ENCODE results near the gene CDH23. TPM values are rescaled to one million over a fixed set of nuclear protein-coding genes. Genes with fewer than 3 reads are reported as not detected.

Gene CDH23
- polyA plus RNA-seq, 3 donors, result 0.83 to 1.3 (median 0.96) TPM

DNA sequence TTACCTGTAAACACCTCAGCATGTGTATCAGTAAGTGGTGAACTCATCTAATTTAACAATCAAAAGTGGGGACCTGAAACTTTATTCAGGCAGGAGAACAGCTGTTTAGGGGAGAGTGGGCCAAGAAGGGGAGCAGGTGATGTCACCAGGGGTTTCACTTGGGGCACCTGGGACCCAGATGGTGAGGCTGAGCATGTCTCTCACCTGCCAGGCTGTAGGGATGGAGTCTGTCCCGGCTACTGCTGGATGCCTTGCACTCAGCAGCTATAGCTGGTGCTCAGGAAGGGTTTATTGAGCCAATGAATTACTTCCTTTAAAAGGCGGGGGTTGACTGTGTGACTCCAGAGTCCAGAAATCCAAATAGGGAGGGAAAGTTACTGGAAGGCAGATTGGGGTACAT is 23.0 kb downstream of the CDH23 start:
- DNase-seq, result no peak

DNA sequence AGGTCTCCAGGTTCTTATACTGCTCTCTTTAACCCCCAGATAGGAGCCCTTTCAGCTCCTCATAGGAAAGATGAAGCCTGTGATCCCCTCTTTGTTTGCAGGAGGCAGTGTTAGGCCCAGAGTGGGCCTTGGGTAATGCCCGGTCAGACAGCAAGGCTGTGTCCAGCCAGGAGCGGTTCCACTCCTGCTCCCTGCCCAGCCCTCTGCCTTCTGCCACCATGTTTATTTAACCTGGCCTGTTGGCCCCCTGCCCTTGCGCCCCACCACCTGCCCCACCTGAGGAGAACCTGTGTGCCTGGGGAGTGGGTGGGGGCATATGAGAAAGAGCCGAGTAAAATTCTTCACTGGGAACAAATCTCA is 24.3 kb downstream of the CDH23 start:
- DNase-seq, result no peak

DNA sequence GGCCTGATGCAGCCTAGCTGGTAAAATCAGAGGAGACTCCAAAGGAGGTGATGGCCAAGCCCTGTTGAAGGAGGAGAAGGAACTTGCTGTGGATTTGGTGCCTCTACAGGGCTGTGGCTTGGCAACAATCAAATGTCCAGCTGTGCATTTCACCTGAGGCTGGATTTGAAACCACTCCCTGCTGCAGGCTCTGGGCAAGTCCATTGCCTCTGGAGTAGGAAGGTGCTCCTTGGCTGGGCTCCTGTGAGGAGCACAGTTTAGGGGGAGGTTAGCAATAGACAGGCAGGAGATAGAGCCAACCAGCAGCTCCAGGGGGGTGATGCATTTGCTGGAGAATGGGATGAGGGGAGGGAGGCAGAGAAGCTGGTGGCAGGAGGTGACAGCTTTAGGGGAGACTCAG is 26.5 kb downstream of the CDH23 start:
- DNase-seq, result no peak

DNA sequence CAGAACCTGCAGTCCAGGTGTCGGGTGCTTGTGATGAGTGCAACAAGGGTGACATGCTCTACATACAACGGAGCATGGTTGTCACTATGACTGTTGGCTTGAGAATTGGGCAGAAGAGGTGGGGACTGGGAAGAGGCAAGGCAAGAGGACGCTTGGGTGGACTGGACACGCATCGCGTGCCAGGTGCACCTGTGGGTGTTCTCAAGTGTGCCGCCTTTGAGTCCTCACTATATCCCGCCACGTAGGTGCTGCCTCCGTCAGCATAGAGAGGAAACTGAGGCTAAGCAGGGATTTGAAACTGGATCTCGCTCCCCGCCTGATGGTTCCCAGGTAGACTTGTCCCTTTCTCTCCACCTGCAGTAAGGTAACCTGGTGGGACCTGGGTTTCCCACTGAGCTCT is 27.2 kb downstream of the CDH23 start:
- no peak for DNase-seq

DNA sequence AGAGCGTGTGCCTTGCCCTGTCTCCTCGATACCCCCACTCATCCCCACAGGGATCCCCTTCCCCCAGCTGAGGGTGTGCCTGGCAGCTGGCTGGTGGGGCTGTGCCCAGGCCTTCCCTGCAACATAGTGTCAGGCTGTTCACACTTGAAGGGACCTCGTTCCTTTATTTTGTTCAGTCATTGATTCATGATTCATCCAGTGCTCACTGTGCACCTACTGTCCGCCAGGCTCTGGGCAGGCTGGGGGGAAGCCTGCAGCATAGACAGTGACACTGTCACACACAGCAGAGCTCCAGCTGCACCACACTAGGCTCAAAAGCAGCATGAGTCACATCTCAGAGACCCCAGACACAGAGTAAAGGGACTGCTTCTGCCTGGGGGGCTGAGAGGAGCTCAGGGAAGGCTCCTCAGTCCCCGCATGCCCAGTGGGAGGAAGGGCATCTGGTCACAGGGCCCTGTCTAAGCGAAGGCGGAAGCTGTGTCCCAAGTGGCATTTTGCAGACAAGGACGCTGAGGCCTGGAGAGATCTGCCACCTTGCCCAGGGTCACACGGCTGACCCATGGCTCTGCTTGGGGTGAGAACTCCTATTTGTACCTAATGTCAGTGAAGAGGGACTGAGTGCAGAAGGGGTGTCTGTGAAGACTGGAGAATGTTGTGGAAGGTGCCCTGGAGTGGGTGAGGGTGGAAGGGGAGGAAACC is 27.9 kb downstream of the CDH23 start:
- DNase-seq, result no peak

DNA sequence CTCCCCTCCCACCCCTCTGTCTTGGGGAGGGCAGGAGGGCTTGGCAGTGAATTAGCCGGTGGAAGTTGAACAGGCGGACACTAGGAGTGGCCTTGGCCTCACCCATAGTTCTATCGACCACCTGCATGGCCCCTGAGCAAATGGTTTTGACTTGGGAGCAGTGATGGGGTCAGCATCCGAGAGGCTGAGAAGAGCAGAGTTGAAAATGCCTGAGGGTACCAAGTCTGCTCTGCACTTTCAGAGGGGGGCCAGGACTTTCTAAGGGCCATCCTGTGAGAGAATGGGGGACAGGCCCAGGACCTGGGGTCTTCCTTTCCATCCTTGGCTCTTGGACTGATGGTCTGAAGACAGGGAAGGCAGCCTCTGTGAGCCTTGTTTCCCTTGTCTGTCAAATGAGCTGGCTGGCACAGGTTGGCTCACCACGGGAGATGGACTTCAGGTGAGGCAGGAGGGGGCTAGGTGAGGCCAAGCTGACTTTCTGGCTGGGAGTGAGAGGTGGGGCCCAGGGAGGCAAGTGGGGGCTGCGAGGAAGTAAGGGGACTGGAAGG is 29.4 kb downstream of the CDH23 start:
- DNase-seq, result no peak

DNA sequence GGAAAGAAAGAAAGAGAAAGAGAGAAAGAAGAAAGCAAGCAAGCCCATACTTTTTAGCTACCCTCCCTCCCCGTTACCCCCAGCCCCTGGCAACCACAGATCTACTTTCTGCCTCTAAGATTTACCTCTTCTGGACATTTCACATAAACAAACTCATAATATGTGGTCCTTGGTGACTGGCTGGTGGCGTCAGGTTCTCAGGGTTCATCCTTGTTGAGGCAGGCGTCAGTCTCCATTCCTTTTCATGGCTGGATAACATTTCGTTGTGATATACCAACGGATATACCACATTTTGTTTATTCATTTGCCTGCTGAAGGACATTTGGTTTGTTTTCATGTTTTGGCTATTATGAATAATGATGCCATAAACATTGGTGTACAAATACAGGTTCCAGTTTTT is 30.5 kb downstream of the CDH23 start:
- no peak for DNase-seq

DNA sequence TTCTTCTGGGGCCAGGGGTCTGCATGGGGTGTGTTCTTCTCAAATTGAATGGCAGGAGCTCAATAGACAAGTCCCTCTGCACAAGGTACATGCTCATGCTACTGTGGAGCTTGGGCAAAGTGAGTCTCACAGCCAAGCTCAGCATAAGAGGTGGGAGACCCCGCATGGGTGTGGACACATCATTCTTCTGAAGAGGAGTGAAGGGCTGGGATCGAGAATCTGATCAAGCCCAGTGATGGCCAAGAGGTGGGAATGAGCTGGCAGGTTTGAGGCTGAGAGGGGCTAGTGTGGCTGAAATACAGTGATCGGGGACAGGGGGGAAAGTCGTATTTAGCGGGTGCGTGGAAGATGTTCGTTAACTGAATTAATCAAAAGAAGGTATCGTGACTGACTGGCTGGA is 32.6 kb downstream of the CDH23 start:
- DNase-seq, result no peak

DNA sequence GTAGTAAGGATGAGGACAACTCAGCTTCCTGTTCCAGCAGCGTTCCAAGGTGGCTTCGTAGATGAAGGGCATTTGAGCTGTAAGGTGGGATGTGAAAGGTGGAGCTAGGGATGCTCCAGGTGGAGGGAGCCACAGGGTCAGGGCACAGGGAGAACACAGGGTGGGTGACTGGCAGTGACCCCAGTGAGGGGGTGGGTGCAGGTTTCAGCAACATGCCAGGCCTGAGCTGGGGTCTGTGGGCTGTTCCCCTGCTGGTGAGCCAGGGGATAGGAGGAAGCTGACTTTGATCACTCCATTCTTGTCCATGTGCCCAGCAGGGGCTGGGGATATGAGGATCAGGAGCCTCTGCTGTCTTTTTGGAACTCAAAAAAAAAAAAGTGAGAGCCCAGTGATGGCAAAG is 33.2 kb downstream of the CDH23 start:
- no peak for DNase-seq

DNA sequence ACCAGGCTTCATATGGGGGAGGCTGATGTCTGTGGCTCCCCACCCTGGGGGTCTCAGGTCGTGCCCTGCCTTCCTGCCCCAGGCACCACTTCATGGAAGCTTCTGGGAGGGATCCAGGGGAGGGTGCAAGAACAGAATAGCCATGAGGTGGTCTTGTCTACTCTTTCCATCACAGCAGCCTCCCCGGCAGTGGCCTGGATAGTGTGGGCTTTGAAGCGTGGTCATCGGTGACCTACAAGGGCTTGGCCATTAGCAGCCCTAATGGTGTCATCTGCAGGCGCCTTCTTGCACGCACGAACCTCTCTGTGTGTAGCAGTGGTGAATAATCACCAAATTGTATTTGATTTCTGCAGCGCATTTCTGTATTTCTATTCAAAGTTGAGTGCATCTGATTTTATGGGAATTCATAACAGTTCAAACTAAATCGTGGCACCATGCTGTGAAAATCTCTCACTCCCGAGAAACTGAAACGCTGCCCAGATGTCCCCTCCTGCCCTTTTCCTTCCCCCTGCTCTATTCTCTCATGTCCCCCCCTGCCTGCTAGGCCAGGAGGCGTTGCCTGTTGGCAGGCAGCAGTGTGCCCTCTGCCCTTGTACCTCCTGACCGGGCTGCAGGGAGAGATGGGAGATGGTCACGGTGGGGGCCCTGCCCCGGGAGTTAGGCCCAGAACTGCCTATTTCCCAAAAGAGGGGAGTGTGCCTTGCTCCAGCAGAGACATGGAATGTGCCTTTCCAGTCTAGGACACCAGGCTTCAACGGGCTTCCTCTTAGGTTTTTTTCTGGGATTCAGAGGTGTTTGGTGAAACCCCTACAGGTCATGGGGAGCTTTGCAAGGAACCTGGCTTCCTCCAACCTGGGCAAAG is 34.8 kb downstream of the CDH23 start:
- peak; percentile 15 for DNase-seq

DNA sequence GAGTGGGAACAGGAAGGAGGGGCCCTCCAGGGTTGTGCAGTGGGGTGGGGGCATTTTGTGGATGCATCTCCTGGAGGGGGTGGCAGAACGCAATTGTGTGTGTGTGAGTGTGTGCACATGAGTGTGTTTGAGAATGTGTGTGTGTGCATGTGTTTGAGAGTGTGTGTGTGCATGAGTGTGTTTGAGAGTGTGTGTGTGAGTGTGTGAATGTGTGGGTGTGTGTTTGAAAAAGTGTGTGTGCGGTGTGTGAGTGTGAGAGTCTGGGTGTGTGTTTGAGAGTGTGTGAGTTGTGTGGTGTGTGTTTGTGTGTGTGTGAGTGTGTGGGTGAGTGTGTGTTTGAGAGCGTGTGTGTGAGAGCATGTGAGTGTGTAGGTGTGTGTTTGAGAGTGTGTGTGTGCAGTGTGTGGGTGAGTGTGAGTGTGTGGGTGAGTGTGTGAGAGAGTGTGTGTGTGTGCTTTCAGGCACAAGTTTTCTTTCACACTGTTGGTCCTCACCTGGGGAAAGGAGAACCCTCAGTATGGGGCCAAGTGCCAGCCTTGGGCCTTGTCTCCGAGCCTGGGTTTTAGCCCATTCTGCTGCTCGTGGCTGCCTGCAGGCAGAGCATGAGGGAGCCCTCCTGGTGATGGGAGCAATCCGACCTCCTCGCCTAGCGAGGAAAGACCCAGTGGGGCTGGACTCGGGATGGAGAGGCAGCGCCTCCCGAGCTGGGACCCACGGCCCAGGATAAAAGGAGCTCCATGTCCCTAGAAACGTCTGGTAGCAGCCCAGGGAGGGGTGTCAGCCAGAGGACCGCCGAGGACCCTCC is 35.6 kb downstream of the CDH23 start:
- no peak for DNase-seq

DNA sequence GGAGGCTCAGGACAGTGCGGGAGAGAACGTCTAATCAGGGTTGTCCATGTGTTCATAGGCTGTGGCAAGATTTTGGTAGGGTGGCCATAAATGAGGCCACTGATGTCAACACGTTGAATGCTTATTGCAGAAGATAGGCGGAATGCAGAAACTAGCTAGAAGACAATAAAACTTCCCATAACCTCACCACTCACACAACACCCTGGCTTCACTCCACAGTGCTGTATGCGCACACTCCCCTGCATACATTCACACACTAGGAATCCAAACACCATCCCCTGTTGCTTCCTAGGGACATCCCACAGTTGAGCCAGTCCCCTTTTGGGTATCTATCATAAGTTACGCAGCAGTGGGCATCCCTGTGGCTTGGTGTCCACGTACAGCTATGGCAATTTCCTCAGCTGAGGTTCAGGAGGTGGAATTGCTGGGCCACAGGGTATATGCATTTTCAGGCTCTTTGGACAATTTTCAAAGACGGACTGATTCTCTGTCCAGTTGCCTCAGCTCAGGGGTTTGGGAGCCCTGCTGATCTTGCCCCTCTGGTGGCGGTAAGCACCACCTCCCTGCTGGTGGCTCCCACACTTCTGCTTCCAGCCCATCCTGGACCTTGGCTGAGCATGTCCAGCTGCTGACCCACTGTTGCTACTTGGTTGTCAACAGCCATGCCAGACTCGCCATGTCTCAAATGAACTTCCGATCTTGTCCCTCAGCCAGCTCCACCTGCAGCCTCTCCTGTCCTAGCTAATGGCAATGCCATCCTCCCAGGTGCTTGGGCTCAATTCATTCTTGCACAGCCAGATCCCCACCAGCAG is 36.4 kb downstream of the CDH23 start:
- no peak for DNase-seq

DNA sequence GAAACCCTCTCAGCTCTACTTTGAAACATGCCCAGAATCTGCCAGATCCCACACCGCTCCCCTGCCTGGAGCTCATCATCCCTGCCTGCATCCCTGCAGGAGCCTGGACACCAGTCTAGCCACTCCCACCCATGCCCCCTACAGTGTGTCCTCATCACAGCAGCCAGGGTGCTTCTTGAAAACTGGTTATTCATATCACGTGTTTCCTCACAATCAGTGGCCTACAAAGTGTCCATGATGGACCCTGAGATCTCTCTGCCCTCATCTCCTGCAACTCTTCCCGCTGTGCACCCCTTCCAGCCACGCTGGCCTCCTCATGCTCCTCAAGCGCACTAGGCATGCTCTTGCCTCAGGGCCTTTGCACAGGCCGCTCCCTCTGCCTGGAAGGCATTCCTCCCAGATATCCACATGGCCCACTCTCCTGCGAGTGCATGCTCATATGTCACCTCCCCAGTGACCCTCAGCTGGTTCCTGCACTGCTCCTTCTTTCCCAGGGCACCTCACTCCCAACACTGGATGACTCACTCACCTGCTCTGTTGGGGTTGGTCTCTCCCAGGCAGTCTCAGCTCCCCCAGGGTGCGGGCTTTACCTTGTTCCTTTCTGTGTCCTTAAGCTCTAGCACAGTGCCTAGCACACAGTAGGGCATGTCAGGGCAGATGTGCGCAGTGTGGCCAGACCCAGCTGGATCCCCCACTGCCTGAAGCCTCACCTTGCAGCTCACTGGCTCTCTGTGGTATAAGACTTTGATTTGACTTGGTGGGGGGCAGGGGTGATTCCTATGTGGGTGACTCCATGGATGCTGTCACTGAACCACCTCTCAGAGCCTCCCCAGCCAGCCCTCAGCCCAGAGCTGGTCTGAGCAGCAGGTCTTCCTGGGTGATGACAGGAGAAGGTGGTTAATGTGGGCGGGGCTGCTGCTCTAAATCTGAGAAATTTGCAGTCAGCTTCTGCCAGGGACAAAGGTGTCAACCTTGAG is 37.3 kb downstream of the CDH23 start:
- DNase-seq, result no peak

DNA sequence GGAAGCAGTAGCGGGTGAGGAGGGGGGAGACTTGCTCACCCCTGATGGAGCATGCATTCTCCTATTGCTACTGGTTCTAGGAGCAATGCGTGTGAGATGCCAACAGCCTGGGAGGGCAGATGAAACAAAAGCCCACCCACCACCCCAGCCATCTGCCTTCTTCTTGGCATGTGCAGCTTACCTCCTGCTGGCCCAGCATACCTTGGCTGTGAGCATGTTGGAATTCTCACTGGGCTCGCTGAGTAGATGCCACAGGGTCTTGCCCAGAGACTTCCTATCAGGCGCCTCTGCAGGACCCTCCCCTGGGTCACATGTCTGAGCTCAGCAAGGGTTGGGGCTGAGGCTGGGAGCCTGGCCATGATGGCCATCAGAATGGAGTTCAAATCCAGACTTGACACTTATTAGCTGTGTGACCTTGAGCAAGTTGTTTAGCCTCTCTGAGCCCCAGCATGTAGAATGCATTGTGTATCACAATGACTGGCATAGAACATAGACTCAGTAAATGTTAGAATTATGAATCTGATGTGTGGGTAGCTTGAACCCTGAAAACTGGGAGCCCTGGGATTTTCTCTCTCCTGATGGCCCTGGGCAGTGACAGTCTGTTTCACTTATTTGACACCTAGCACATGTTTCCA is 38.2 kb downstream of the CDH23 start:
- no peak for DNase-seq

DNA sequence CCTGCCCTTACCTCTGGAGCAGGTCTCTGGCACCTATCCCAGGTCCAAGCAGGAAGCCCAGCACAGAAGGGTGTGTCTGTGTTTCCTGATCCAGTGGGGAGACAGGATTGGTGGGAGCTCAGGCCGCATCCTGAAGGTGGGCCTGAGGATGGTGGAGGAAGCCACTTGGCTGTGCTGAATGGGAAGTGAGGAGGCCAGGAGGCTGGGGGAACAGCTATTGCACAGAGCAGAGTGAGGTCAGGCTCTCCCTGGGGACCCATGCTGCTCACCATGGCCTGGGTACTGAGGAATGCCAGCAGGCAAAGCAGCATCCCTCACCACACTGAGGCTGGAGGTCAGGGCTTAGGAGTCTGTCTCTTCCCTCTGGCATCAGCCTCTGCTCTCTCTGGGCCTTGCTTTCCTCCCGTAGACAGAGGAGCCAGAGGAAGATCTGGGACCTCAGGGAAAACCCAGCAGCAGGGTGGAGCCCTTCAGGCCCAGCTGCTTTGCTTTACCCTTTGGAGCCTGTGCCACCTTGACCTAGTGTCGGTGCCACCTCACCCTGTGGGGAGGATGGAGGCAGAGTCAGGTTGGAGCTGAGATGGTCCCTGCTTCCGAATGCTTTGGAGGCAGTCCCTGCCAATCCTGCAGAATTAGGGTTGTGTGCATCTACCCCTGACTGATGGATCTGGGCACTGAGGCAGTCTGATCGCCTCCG is 39.0 kb downstream of the CDH23 start:
- DNase-seq, result no peak

DNA sequence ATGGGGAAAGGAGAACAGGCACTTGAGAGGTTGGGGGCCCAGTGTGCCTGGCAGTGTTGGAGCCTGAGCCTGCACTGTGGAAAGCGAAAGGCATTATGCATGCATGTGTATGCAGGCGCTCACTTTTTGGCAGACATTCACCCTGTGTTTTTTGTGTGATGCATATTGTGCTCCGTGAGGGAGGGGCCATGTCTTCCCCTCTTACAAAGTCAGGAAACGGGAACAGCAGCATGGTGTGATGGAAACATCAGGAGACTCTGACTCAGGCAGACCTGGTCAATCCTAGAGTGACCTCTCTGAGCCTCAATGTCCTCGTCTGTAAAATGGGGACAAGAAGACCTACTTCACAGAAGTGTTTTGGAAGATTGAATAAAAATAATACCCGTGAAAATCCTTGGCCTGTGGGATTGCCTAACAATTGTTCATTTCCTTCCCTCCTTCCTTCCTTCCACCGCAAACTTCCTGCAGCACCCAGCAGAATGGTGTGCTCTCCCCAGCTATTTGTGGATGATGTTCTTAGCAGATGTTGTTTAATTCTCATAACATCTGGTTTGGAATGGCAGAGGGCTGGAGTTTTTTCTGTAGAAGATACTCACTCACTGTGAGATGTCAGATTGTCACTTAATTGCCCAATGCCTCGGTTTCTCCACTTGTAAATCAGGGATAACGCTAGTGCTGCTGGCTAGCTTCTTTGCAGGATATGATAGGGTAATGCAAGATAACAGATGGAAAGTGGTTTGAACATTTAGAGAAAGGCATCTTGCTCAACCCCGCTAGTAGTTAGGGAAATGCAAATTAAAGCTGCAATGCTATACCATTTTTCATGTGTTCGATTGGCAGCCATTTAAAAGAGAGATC is 39.8 kb downstream of the CDH23 start:
- no peak for DNase-seq

DNA sequence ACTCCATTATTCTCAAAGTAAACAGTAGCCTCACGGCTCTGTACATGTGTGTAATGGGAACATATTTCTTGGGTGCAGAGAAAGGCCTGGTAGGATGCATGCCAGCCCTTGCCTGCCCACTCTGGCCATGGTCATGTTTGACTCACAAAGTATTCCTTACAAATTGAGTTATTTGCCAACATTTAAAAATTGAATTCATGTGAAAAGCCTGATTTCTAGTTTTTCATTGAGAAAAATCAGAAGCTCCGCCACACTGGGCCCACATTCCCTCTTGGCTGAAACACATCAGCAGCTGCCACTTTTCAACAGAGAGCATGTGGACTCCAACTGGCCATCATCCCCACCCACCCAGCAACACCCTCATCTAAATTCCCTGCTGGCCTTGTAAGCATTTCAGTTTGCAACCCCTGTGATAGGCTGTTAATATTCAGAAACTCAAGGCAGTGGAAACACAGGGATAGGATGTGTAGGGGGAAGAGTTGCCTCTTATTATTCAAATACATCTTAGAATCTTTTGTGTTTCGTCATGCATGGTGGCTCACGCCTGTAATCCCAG is 40.9 kb downstream of the CDH23 start:
- DNase-seq, result peak; percentile 26

DNA sequence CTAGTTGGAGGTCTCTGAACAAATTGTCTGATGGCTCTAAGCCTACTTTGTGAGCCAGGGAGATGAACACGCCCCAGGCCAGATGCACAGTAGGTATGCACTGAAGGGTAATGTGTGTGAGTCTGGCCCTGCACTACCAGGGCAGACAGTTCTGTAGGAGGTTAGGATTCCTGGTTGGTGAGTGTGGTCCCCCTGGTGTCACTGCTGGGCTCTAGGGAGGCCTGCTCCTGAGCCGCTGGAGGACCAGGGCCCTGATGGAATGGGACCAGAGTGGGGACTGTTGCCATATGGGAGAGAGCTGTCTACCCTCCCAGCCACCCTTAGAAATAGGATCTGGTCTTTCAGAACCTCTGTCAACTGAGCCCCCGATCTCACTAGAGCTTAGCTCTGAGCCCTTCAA is 42.0 kb downstream of the CDH23 start:
- DNase-seq, result no peak
